C4-2B (cell line): ENCODE measurements around the gene CTPS1.

ENCODE experiments used
- ZFX ChIP-seq: fragments of 450-650 bp; IDR thresholded peaks from 2 replicates; pipeline ENCODE4 v1.6.1; 2017
- TF ChIP-seq, protein P1 (sequence below): fragments of 450-650 bp; conservative IDR thresholded peaks from 2 replicates; pipeline ENCODE4 v1.5.1; 2017; ENCODE audit warnings: mild to moderate bottlenecking

DNA sequence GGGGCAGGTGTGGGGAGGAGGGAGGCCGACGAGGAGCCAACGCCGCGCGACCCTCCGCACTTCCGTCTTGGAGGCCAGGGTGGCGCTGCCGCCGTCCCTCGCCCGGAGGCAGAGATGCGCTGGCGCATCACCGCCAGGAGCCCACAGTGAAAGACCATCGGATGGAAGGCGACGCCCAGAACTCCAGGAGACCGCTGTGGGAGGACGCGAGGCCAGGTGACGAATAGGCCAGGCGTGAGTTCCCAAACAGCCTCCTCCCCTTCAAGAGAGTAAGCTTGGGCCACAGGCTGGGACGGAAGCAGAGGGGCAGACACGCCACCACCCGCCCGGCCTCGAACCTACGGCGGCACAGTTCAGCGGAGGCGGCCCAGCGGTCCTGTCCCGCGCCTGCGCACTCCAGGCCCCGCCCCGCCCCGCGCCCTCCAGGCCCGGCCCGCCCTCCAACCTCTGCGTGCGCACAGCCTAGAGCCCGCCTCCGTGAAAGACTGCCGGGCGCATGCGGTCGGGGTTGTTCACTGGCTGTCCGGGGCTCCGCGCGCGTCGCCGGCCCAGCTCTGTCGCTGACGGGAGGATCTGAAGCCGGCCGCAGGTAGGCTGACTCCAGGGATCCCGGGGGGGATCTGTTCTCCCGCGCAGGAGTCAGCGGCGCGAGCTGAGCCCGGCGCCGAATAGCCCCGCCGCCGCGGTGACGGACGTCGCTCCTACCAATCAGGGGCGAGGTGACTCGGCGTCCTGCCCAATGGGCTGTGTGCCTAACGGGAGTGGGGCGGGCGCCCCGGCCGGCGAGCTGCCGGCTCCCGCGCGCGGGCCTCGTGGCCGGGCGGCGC lies at the start of gene CTPS1:
- TF ChIP-seq, protein P1, sequence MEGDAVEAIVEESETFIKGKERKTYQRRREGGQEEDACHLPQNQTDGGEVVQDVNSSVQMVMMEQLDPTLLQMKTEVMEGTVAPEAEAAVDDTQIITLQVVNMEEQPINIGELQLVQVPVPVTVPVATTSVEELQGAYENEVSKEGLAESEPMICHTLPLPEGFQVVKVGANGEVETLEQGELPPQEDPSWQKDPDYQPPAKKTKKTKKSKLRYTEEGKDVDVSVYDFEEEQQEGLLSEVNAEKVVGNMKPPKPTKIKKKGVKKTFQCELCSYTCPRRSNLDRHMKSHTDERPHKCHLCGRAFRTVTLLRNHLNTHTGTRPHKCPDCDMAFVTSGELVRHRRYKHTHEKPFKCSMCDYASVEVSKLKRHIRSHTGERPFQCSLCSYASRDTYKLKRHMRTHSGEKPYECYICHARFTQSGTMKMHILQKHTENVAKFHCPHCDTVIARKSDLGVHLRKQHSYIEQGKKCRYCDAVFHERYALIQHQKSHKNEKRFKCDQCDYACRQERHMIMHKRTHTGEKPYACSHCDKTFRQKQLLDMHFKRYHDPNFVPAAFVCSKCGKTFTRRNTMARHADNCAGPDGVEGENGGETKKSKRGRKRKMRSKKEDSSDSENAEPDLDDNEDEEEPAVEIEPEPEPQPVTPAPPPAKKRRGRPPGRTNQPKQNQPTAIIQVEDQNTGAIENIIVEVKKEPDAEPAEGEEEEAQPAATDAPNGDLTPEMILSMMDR, result peak; percentile 44
- no peak for TF ChIP-seq ZFX
